ENCODE results near the gene VEPH1.

The VEPH1 gene

GRCh38 chr3:157523814-157524213 lies 20.6 kb upstream of the VEPH1 start:
- no peak for DNase-seq (ENCODE audit: low read depth in 2 of 2)

- DNase-seq (ENCODE audit: low read depth in 2 of 2): no peak
Observed at GRCh38 chr3:157522648-157523047, 19.4 kb upstream of the VEPH1 start.

GRCh38 chr3:157520485-157521150 lies 17.4 kb upstream of the VEPH1 start:
- DNase-seq (ENCODE audit: low read depth in 2 of 2): no peak

GRCh38 chr3:157518881-157519280 lies 15.7 kb upstream of the VEPH1 start:
- DNase-seq (ENCODE audit: low read depth in 2 of 2): no peak

GRCh38 chr3:157516928-157517327 lies 13.7 kb upstream of the VEPH1 start:
- DNase-seq (ENCODE audit: low read depth in 2 of 2): no peak

- no peak for DNase-seq (ENCODE audit: low read depth in 2 of 2)
Observed at GRCh38 chr3:157515398-157515797, 12.2 kb upstream of the VEPH1 start.

- no peak for DNase-seq (ENCODE audit: low read depth in 2 of 2)
Observed at GRCh38 chr3:157514371-157514895, 11.2 kb upstream of the VEPH1 start.

GRCh38 chr3:157513585-157513984 lies 10.4 kb upstream of the VEPH1 start:
- no peak for DNase-seq (ENCODE audit: low read depth in 2 of 2)

GRCh38 chr3:157512534-157512933 lies 9.3 kb upstream of the VEPH1 start:
- DNase-seq (ENCODE audit: low read depth in 2 of 2): no peak

GRCh38 chr3:157508461-157508860 lies 5.2 kb upstream of the VEPH1 start:
- no peak for DNase-seq (ENCODE audit: low read depth in 2 of 2)

- DNase-seq (ENCODE audit: low read depth in 2 of 2): no peak
Observed at GRCh38 chr3:157501863-157502262, 1.4 kb downstream of the VEPH1 start.

GRCh38 chr3:157500232-157500631 lies 3.0 kb downstream of the VEPH1 start:
- DNase-seq (ENCODE audit: low read depth in 2 of 2): no peak

- no peak for DNase-seq (ENCODE audit: low read depth in 2 of 2)
Observed at GRCh38 chr3:157499342-157499963, 3.8 kb downstream of the VEPH1 start.

- DNase-seq (ENCODE audit: low read depth in 2 of 2): no peak
Observed at GRCh38 chr3:157498371-157498770, 4.8 kb downstream of the VEPH1 start.

GRCh38 chr3:157495846-157496245 lies 7.4 kb downstream of the VEPH1 start:
- DNase-seq (ENCODE audit: low read depth in 2 of 2): no peak

GRCh38 chr3:157494581-157495281 lies 8.5 kb downstream of the VEPH1 start:
- DNase-seq (ENCODE audit: low read depth in 2 of 2): no peak

GRCh38 chr3:157493627-157494550 lies 9.3 kb downstream of the VEPH1 start:
- DNase-seq (ENCODE audit: low read depth in 2 of 2): no peak

GRCh38 chr3:157491136-157491535 lies 12.1 kb downstream of the VEPH1 start:
- DNase-seq (ENCODE audit: low read depth in 2 of 2): no peak

GRCh38 chr3:157488144-157488543 lies 15.1 kb downstream of the VEPH1 start:
- no peak for DNase-seq (ENCODE audit: low read depth in 2 of 2)

GRCh38 chr3:157487339-157487738 lies 15.9 kb downstream of the VEPH1 start:
- no peak for DNase-seq (ENCODE audit: low read depth in 2 of 2)

GRCh38 chr3:157479464-157480243 lies 23.6 kb downstream of the VEPH1 start:
- no peak for DNase-seq (ENCODE audit: low read depth in 2 of 2)
